GM12878 (cell line): ENCODE measurements around the gene IFI35. TPM values are rescaled to one million over a fixed set of nuclear protein-coding genes. Genes with fewer than 3 reads are reported as not detected.

Experiments
- ATAC-seq: fragments of 200-7000 bp; cut with Tn5 transposase; 3 replicates; pipeline ENCODE4 v1.9.1; 2020; ENCODE audit warnings: mild to moderate bottlenecking, moderate library complexity
- BruUV-seq: library from RNA; stranded (reverse); fragments of 400-500 nt; replicated peaks from 2 replicates; lab custom pipeline; 2021; lab: Mats Ljungman, UMichigan
- CTCF ChIA-PET: fragments of 300-600 bp; sonication (Branson Sonifier 250); formaldehyde crosslinking; extraction: SDS; loops from one replicate; lab custom pipeline; 2021; ENCODE audit warnings: inconsistent platforms; lab: Yijun Ruan, JAX
- POLR2A ChIA-PET: fragments of 350-600 bp; formaldehyde crosslinking; extraction: SDS; loops from one replicate; lab custom pipeline; 2021; ENCODE audit warnings: inconsistent platforms; lab: Charles Lee
- RAD21 ChIA-PET: fragments of 300-600 bp; sonication (Branson Sonifier 250); formaldehyde crosslinking; loops from one replicate; lab custom pipeline; 2023; ENCODE audit warnings: antibody characterized with exemption; ENCODE audit not compliant: unreplicated experiment; lab: Charles Lee
- SMC1A ChIA-PET: fragments of 300-600 bp; sonication (Branson Sonifier 250); formaldehyde crosslinking; loops from one replicate; lab custom pipeline; 2023; ENCODE audit not compliant: unreplicated experiment, uncharacterized antibody; lab: Charles Lee
- DNase-seq: peaks from one replicate; pipeline ENCODE4 v3.0.0-alpha.2; 2011; ENCODE audit warnings: low read depth, low spot score
- FAIRE-seq: peaks from 3 replicates; lab custom pipeline; 2011; peaks lifted over from hg19 to GRCh38; lab: Jason Lieb, UNC
- H2AFZ ChIP-seq: 2 replicates; pipeline ENCODE4 v1.6.0; 2011; ENCODE audit warnings: low read depth, low read length, control low read depth; ENCODE audit not compliant: control insufficient read depth
- H3K27ac ChIP-seq: 2 replicates; pipeline ENCODE4 v1.5.1; 2011; ENCODE audit warnings: control low read depth; ENCODE audit not compliant: control insufficient read depth, insufficient read depth
- H3K27me3 ChIP-seq, 2 experiments: replicated peaks in 1 of 2; 2 replicates each; pipeline versions ENCODE4 v1.6.0 to v1.6.1; 2011; ENCODE audit warnings: low read length in 1 of 2; ENCODE audit not compliant: control insufficient read depth in 2 of 2, insufficient read depth in 2 of 2
- H3K36me3 ChIP-seq, 2 experiments: 2 replicates each; pipeline ENCODE4 v1.5.1; 2011; ENCODE audit warnings: low read length in 1 of 2; ENCODE audit not compliant: control insufficient read depth in 2 of 2, insufficient read depth in 2 of 2
- H3K4me1 ChIP-seq: 2 replicates; pipeline ENCODE4 v1.6.1; 2011; ENCODE audit warnings: mild to moderate bottlenecking, low read length, moderate library complexity, mixed read lengths; ENCODE audit not compliant: control insufficient read depth, insufficient read depth
- H3K4me2 ChIP-seq: 2 replicates; pipeline ENCODE4 v1.6.0; 2011; ENCODE audit warnings: control low read depth; ENCODE audit not compliant: control insufficient read depth, insufficient read depth
- H3K4me3 ChIP-seq: fragments of 200-600 bp; sonication (generic); 2 replicates; pipeline ENCODE4 v1.5.1; 2016
- H3K79me2 ChIP-seq: 2 replicates; pipeline ENCODE4 v1.6.0; 2011; ENCODE audit warnings: low read length; ENCODE audit not compliant: control insufficient read depth, insufficient read depth
- H3K9ac ChIP-seq: 2 replicates; pipeline ENCODE4 v1.8.0; 2011; ENCODE audit warnings: low read length, control low read depth, mixed read lengths; ENCODE audit not compliant: control insufficient read depth, insufficient read depth
- H3K9me3 ChIP-seq: replicated peaks from 3 replicates; pipeline ENCODE4 v1.5.1; 2011; ENCODE audit warnings: mild to moderate bottlenecking, low read length; ENCODE audit not compliant: control insufficient read depth, insufficient read depth
- H4K20me1 ChIP-seq: 2 replicates; pipeline ENCODE4 v1.6.0; 2011; ENCODE audit not compliant: control insufficient read depth, insufficient read depth
- HDAC6 ChIP-seq: fragments of 200-600 bp; sonication (generic); IDR thresholded peaks from one replicate; pipeline ENCODE4 v1.8.0; 2017; ENCODE audit warnings: antibody characterized with exemption; ENCODE audit not compliant: unreplicated experiment
- TBL1XR1 ChIP-seq: IDR thresholded peaks from 2 replicates; pipeline ENCODE4 v1.6.1; 2012; ENCODE audit warnings: low read depth, low read length, improper control_type of control experiment
- ZNF24 ChIP-seq: fragments of 450-650 bp; IDR thresholded peaks from 2 replicates; pipeline ENCODE4 v1.6.1; 2017; ENCODE audit warnings: antibody characterized with exemption, mild to moderate bottlenecking
- WGBS: methylation state at CpG from one replicate; pipeline ENCODE4 v1.1.6; 2016; ENCODE audit warnings: low lambda C conversion rate; ENCODE audit not compliant: insufficient replicate concordance, insufficient coverage; ENCODE audit errors: missing lambda C conversion rate; 5-methylcytosine and 5-hydroxymethylcytosine counted together
- in situ Hi-C: fragments of 300-500 bp; cut with MboI; formaldehyde crosslinking; loops from 9 replicates; pipeline ENCODE4 v1.14.3; 2018; ENCODE audit warnings: mixed read lengths
- intact Hi-C: fragments of 100-400 bp; cut with micrococcal nuclease; formaldehyde crosslinking; loops from one replicate; pipeline ENCODE4 v1.14.2; 2022; ENCODE audit not compliant: unreplicated experiment
- polyA plus RNA-seq, 11 experiments: library from polyadenylated mRNA; depleted of rRNA in 4 of 11; unstranded in 6 of 11; stranded (reverse) in 5 of 11; fragments of >200 nt; fragmentation: Nextera tagmentation in 4 of 11; fragmentation: Illumina TruSeq in 1 of 11; extraction: Ambion mirVana in 4 of 11; extraction: Trizol in 1 of 11; gene quantifications; 1 replicate in 1 of 11; 2 replicates in 10 of 11; pipeline versions ENCODE4 v1.2.1 to v1.2.3, GENCODE V29; 2011 to 2016; ENCODE audit warnings: inconsistent platforms in 2 of 11, missing spikeins in 2 of 11, low read depth in 1 of 11
- total RNA-seq, 4 experiments: library from RNA; depleted of rRNA in 3 of 4; stranded (reverse); fragments of >200 nt in 3 of 4; fragmentation: Illumina TruSeq in 1 of 4; extraction: Trizol in 1 of 4; gene quantifications; 2 replicates each; pipeline versions ENCODE4 v1.2.1 to v1.2.3, GENCODE V29; 2013 to 2021
- TF ChIP-seq, protein P1 (sequence below): fragments of 450-650 bp; IDR thresholded peaks from 2 replicates; pipeline ENCODE4 v1.6.1; 2017; ENCODE audit warnings: mild to moderate bottlenecking, moderate library complexity
- TF ChIP-seq, protein P2 (sequence below): fragments of 450-650 bp; IDR thresholded peaks from 2 replicates; pipeline ENCODE4 v1.6.1; 2018; ENCODE audit warnings: mild to moderate bottlenecking, low read depth, moderate library complexity; ENCODE audit not compliant: partially characterized antibody
- TF ChIP-seq, protein P3 (sequence below): fragments of 450-650 bp; formaldehyde crosslinking; IDR thresholded peaks from 2 replicates; pipeline ENCODE4 v1.4.0; 2022; ENCODE audit warnings: mild to moderate bottlenecking, moderate library complexity

IFI35 gene
- total and polyA plus RNA-seq, 10 of the 15 experiments (the other 5 are each of a cell fraction or from before 2014, with no cell fraction given) = 18.4 to 92.2 (median 65.3) TPM

DNA sequence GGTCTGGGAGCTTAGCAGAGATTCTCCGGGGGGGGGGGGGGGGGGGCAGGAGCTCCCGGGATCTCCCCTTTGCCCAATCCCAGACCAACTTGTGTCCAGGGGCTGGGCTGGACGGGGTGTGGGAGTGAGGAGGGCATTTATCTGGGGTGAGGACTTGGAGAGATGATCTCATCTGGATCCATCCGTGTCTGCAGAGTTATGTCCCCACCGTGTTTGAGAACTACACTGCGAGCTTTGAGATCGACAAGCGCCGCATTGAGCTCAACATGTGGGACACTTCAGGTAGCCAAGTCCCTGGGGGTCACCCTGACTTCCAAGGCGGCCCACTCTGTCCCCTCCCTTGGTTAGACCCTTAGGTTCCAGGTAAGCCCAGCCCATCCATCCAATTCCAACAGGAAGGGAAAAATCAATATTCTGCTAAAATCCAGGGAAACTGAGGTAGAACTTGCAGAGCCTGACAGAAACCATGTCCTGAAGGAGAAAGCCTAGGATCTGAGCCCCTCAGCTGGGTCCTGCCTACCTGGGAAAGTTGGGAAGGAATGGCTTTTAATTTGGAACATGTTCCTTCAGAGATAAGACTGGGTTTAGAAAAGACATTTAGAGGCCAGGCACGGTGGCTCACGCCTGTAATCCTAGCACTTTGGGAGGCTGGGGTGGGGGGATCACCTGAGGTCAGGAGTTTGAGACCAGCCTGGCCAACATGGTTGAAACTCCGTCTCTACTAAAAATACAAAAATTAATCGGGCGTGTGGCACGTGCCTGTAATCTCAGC, 19.4 kb downstream of the IFI35 start:
- in situ Hi-C loops = loop anchor here (10.0 kb wide), 1 partner anchor 189 kb away; the partner anchor contains the start of gene TMEM106A

More for the DNA sequence above, 19.4 kb downstream of the IFI35 start:
- no peaks in the 10 kb centered on the region for H3K9me3 ChIP-seq
- H3K4me3 ChIP-seq = no peak overlapping the region
- intact Hi-C loops = no loop called here
- H3K27ac ChIP-seq = no peak overlapping the region
- TF ChIP-seq, protein P1, sequence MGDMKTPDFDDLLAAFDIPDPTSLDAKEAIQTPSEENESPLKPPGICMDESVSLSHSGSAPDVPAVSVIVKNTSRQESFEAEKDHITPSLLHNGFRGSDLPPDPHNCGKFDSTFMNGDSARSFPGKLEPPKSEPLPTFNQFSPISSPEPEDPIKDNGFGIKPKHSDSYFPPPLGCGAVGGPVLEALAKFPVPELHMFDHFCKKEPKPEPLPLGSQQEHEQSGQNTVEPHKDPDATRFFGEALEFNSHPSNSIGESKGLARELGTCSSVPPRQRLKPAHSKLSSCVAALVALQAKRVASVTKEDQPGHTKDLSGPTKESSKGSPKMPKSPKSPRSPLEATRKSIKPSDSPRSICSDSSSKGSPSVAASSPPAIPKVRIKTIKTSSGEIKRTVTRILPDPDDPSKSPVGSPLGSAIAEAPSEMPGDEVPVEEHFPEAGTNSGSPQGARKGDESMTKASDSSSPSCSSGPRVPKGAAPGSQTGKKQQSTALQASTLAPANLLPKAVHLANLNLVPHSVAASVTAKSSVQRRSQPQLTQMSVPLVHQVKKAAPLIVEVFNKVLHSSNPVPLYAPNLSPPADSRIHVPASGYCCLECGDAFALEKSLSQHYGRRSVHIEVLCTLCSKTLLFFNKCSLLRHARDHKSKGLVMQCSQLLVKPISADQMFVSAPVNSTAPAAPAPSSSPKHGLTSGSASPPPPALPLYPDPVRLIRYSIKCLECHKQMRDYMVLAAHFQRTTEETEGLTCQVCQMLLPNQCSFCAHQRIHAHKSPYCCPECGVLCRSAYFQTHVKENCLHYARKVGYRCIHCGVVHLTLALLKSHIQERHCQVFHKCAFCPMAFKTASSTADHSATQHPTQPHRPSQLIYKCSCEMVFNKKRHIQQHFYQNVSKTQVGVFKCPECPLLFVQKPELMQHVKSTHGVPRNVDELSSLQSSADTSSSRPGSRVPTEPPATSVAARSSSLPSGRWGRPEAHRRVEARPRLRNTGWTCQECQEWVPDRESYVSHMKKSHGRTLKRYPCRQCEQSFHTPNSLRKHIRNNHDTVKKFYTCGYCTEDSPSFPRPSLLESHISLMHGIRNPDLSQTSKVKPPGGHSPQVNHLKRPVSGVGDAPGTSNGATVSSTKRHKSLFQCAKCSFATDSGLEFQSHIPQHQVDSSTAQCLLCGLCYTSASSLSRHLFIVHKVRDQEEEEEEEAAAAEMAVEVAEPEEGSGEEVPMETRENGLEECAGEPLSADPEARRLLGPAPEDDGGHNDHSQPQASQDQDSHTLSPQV = no peak
- no peak for TF ChIP-seq TBL1XR1
- TF ChIP-seq ZNF24 = no peak
- TF ChIP-seq, protein P2, sequence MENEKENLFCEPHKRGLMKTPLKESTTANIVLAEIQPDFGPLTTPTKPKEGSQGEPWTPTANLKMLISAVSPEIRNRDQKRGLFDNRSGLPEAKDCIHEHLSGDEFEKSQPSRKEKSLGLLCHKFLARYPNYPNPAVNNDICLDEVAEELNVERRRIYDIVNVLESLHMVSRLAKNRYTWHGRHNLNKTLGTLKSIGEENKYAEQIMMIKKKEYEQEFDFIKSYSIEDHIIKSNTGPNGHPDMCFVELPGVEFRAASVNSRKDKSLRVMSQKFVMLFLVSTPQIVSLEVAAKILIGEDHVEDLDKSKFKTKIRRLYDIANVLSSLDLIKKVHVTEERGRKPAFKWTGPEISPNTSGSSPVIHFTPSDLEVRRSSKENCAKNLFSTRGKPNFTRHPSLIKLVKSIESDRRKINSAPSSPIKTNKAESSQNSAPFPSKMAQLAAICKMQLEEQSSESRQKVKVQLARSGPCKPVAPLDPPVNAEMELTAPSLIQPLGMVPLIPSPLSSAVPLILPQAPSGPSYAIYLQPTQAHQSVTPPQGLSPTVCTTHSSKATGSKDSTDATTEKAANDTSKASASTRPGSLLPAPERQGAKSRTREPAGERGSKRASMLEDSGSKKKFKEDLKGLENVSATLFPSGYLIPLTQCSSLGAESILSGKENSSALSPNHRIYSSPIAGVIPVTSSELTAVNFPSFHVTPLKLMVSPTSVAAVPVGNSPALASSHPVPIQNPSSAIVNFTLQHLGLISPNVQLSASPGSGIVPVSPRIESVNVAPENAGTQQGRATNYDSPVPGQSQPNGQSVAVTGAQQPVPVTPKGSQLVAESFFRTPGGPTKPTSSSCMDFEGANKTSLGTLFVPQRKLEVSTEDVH = no peak
- TF ChIP-seq, protein P3, sequence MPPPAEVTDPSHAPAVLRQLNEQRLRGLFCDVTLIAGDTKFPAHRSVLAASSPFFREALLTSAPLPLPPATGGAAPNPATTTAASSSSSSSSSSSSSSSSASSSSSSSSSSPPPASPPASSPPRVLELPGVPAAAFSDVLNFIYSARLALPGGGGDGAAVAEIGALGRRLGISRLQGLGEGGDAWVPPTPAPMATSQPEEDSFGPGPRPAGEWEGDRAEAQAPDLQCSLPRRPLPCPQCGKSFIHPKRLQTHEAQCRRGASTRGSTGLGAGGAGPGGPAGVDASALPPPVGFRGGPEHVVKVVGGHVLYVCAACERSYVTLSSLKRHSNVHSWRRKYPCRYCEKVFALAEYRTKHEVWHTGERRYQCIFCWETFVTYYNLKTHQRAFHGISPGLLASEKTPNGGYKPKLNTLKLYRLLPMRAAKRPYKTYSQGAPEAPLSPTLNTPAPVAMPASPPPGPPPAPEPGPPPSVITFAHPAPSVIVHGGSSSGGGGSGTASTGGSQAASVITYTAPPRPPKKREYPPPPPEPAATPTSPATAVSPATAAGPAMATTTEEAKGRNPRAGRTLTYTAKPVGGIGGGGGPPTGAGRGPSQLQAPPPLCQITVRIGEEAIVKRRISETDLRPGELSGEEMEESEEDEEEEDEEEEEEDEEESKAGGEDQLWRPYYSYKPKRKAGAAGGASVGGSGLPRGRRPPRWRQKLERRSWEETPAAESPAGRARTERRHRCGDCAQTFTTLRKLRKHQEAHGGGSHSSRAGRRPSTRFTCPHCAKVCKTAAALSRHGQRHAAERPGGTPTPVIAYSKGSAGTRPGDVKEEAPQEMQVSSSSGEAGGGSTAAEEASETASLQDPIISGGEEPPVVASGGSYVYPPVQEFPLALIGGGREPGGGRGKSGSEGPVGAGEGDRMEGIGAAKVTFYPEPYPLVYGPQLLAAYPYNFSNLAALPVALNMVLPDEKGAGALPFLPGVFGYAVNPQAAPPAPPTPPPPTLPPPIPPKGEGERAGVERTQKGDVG (CRISPR knock-in tag) = no peak
- TF ChIP-seq HDAC6 = no peak
- TF ChIP-seq, all 136 proteins: peak for 0
- RAD21 ChIA-PET = no interaction called here
- H3K79me2 ChIP-seq = no peaks in the 10 kb centered on the region
- H4K20me1 ChIP-seq = no peaks in the 10 kb centered on the region
- H3K36me3 ChIP-seq = no peaks in the 10 kb centered on the region
- no TSS peak for BruUV-seq
- CTCF ChIA-PET = interaction anchor here (0.6 kb wide), 2 partner anchors 30 to 196 kb away, joined by 3 to 5 read pairs; no protein-coding TSS in a partner anchor
- no peak for FAIRE-seq
- SMC1A ChIA-PET = no interaction called here
- H2AFZ ChIP-seq = no peak overlapping the region
- H3K4me2 ChIP-seq = no peak overlapping the region
- POLR2A ChIA-PET = no interaction called here
- H3K4me1 ChIP-seq = peaks cover 7% of the 10 kb centered on the region; the same call in 1 of the 2 replicates
- WGBS = 68% methylated on average over 15 of the region's 16 CpGs
- no peak for ATAC-seq
- no peak overlapping the region for H3K9ac ChIP-seq
- no peak for DNase-seq
- no peaks in the 10 kb centered on the region for H3K27me3 ChIP-seq
